Measurements from ENCODE around the gene ABCA5.

ABCA5 gene

DNA sequence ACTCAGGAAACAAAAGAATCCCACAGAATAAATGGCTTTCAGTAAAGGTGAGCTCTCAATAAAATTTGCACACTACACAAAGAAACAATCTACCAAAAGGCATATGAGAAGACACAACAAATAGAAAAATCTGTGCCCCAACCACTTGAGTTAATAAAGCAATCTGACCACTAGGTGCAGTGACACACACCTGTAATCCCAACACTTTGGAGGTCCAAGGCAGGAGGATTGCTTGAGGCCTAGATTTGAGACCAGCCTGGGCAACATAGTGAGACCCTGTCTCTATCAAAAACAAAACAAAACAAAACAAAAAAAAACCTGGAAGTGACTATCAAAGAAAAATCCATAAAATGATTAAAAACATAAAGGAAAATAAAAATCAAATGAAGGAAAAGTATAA lies 9.6 kb upstream of the ABCA5 start:
- no peak for TF ChIP-seq PAX5 (IDR thresholded peaks at IDR 0.05; ENCODE audit: insufficient read depth, low read length, severe bottlenecking)
- TF ChIP-seq POLR2AphosphoS5 (IDR thresholded peaks at IDR 0.05; ENCODE audit: low read depth, low read length): no peak
- DNase-seq (ENCODE audit: insufficient read length, low spot score) (no peak), FAIRE-seq (no peak)

DNA sequence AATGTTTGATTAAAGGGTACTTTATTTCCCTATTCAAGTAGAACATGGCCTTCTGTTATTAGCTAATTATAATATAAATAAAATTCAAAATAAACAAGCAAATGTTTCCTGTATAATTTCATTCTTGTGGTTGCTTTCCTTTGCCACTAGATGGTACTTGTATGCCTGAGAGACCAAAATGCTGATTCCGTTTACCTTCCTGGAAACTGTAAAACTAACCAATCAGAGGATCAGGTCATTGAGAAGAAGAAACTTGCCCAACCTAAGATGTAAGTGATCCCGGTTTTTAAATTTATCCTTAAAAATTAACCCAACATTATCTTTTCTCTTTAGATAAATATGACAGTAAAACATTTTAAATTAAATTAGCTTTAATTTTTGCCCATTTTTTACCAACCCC lies 8.1 kb upstream of the ABCA5 start:
- FAIRE-seq (peak; percentile 58), DNase-seq (ENCODE audit: insufficient read length, low spot score) (no peak)
- TF ChIP-seq POU2F2 (IDR thresholded peaks at IDR 0.05; ENCODE audit: low read depth, low read length) (no peak), TAF1 (IDR thresholded peaks at IDR 0.05; ENCODE audit: low read depth, low read length) (no peak), PAX5 (IDR thresholded peaks at IDR 0.05; ENCODE audit: insufficient read depth, low read length, severe bottlenecking) (no peak)

DNA sequence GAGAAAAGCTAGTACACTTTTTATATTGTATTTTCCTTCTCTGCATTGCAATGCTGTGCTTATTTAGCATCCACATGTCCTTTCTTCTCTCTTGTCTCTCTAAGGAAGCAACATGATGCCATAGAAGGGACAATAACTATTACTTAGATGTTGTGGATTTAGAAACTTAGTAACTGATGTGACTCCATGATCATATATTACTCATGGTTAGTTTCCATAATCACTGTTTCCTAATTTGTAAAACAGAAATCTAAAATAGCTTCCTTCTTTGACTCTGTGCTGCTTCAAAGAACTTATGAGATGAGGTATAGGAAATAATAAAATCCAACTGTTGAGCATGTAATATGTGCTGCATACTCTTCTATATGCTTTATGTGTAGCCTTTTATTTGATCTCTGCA lies 6.6 kb upstream of the ABCA5 start:
- DNase-seq (ENCODE audit: insufficient read length, low spot score) (no peak), FAIRE-seq (peak; percentile 59)
- no peak for TF ChIP-seq POLR2AphosphoS5 (IDR thresholded peaks at IDR 0.05; ENCODE audit: low read depth, low read length)
- no peak for TF ChIP-seq POLR2A (IDR thresholded peaks at IDR 0.05; ENCODE audit: low read depth, low read length)
- TF ChIP-seq SPI1 (IDR thresholded peaks at IDR 0.05; ENCODE audit: low read depth, low read length): no peak
- no peak for TF ChIP-seq TAF1 (IDR thresholded peaks at IDR 0.05; ENCODE audit: low read depth, low read length)
- no peak for TF ChIP-seq PAX5 (IDR thresholded peaks at IDR 0.05; ENCODE audit: insufficient read depth, low read length, severe bottlenecking)
- no peak for TF ChIP-seq POU2F2 (IDR thresholded peaks at IDR 0.05; ENCODE audit: low read depth, low read length)

DNA sequence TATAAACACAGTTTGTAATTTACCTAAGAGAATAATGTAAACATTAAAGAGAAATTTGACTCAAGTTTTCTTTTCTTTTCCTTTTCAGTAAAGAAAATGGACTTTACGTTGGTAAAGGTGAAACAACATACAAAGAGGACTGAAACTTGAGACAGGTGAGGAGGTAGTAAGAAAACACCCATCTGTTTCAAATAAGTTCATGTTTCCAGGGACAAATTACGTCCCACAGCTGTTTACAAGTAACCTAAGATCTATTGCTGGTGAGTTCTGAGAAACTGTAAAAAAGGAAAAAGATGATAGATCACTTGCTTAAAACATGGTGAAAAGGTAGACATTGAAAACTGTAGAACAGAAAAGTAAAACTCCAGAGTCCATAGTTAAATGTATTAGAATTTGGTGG lies 4.8 kb upstream of the ABCA5 start:
- no peak for TF ChIP-seq POLR2A (IDR thresholded peaks at IDR 0.05; ENCODE audit: low read depth, low read length)
- no peak for TF ChIP-seq SPI1 (IDR thresholded peaks at IDR 0.05; ENCODE audit: low read depth, low read length)
- TF ChIP-seq POLR2AphosphoS5 (IDR thresholded peaks at IDR 0.05; ENCODE audit: low read depth, low read length): no peak
- no peak for TF ChIP-seq PAX5 (IDR thresholded peaks at IDR 0.05; ENCODE audit: insufficient read depth, low read length, severe bottlenecking)
- no peak for TF ChIP-seq TAF1 (IDR thresholded peaks at IDR 0.05; ENCODE audit: low read depth, low read length)
- no peak for TF ChIP-seq POU2F2 (IDR thresholded peaks at IDR 0.05; ENCODE audit: low read depth, low read length)
- no peak for DNase-seq (ENCODE audit: insufficient read length, low spot score)

DNA sequence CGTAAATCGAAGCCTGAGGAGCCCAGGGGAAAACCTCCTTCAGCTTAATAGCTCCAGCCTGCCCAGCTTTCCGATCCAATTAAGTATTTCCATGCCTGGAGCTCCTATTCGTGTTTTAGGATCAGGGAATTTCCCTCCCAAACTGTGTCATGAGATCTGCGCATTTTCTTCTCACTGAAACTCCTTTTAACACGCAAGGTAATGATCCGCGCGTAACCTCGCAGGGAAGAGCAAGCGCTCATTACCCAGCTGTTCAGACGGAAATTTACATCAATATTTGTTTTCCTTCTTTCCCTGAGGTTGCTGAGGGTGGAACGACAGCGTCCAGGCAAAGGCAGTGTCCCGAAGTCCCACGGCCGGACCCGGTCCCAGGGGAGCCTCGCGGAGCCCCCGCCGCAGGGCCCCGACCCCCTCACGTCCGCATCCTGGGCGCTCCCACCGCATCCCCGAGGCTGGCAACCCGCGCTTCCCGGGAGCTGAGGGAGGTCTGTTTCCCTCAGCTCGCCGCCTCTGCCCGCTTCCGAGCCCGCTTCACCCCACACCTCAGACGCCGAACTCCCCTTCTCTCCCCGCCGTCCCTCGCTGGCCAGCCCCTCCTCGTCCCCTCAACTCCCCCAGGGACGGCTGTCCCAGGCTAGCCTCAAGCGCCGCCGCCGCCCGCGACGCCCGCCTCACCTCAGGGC lies 415 bp downstream of the ABCA5 start:
- TF ChIP-seq POU2F2 (IDR thresholded peaks at IDR 0.05; ENCODE audit: low read depth, low read length): no peak
- no peak for TF ChIP-seq PAX5 (IDR thresholded peaks at IDR 0.05; ENCODE audit: insufficient read depth, low read length, severe bottlenecking)
- no peak for TF ChIP-seq TAF1 (IDR thresholded peaks at IDR 0.05; ENCODE audit: low read depth, low read length)
- TF ChIP-seq SPI1 (IDR thresholded peaks at IDR 0.05; ENCODE audit: low read depth, low read length): no peak
- TF ChIP-seq POLR2A (IDR thresholded peaks at IDR 0.05; ENCODE audit: low read depth, low read length): no peak
- FAIRE-seq: peak; percentile 55
- no peak for DNase-seq (ENCODE audit: insufficient read length, low spot score)

More for the DNA sequence above, 4.8 kb upstream of the ABCA5 start:
- no peak for FAIRE-seq

DNA sequence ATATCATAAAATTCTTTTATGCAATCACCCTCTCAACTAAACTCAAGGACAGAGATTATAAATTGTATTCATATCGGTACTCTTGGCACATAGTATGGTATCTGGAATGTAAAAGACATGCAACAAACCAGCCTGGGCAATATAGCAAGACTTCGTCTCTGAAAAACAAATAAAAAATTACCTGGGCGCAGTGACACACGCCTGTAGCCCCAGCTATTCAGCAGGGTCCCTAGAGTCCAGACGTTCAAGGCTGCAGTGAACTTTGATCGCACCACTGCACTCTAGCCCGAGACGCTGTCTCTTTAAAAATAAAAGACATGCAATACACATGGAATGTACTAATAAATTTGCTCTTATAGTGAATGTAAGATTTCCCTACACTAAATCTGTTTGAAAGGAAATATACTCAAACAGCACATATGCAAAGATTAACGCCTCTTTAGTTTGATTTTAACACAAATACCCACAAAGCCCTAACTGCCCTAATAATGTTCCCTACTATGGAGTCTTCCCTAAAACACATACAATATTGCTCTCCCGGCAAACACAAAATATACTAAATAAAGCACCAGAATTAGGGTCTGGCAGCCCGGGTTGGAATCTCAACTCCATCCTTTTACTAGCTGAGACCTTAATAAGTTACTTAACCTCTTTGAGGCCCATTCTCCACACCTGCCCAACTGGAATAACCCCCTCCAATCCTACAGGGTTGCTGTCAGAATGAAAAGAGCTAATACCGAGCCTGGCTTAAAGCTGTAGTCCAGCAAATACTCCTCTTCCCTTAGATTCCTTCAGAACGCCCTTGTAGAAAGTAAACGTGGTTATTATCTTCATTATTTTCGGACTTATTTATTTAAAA lies 1.2 kb downstream of the ABCA5 start:
- no peak for TF ChIP-seq POLR2A (IDR thresholded peaks at IDR 0.05; ENCODE audit: low read depth, low read length)
- no peak for TF ChIP-seq POLR2AphosphoS5 (IDR thresholded peaks at IDR 0.05; ENCODE audit: low read depth, low read length)
- no peak for TF ChIP-seq PAX5 (IDR thresholded peaks at IDR 0.05; ENCODE audit: insufficient read depth, low read length, severe bottlenecking)
- TF ChIP-seq SPI1 (IDR thresholded peaks at IDR 0.05; ENCODE audit: low read depth, low read length): no peak
- no peak for TF ChIP-seq POU2F2 (IDR thresholded peaks at IDR 0.05; ENCODE audit: low read depth, low read length)
- TF ChIP-seq TAF1 (IDR thresholded peaks at IDR 0.05; ENCODE audit: low read depth, low read length): no peak
- FAIRE-seq (no peak), DNase-seq (ENCODE audit: insufficient read length, low spot score) (no peak)

DNA sequence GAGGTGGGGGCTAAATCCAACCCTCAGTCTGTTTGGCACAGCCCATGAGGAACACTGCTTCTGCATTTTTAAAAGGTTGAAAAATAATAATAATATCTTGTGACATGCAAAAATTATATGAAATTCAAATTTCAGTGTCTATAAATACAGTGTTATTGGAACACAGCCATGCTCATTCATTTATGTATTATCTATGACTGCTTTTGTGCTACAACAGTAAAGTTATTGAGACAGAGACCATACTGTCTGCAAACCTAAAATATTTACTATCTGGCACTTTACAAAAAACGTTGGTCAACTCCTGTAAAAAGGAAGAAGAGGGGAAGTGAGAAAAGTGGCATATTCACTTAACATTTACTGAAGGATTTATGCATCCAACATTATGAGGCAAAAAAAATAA lies 3.1 kb downstream of the ABCA5 start:
- DNase-seq (ENCODE audit: insufficient read length, low spot score) (no peak), FAIRE-seq (no peak)
- TF ChIP-seq POLR2AphosphoS5 (IDR thresholded peaks at IDR 0.05; ENCODE audit: low read depth, low read length): no peak
- peak; percentile 45; the same call in 1 of the 2 replicates for TF ChIP-seq SPI1 (IDR thresholded peaks at IDR 0.05; ENCODE audit: low read depth, low read length)
- TF ChIP-seq PAX5 (IDR thresholded peaks at IDR 0.05; ENCODE audit: insufficient read depth, low read length, severe bottlenecking): no peak

DNA sequence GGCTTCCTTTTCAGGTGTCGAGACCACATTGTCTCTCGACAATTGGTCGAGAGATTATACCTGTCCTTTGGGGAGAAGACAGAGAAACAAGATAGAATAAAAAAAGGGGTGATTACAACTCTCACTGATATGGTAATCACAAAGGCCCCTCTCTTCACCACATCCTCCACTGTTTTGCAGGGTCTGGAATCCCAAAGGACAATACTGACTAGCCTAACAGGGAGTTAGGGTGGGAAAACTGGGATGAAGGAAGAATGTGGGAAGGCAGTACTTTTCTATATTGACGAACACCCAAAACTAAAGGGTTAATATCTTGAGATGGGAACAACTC lies 6.1 kb downstream of the ABCA5 start:
- TF ChIP-seq PAX5 (IDR thresholded peaks at IDR 0.05; ENCODE audit: insufficient read depth, low read length, severe bottlenecking) (no peak), SPI1 (IDR thresholded peaks at IDR 0.05; ENCODE audit: low read depth, low read length) (no peak), POLR2A (IDR thresholded peaks at IDR 0.05; ENCODE audit: low read depth, low read length) (no peak), TAF1 (IDR thresholded peaks at IDR 0.05; ENCODE audit: low read depth, low read length) (no peak), POLR2AphosphoS5 (IDR thresholded peaks at IDR 0.05; ENCODE audit: low read depth, low read length) (no peak), POU2F2 (IDR thresholded peaks at IDR 0.05; ENCODE audit: low read depth, low read length) (no peak)
- no peak for FAIRE-seq
- no peak for DNase-seq (ENCODE audit: insufficient read length, low spot score)

DNA sequence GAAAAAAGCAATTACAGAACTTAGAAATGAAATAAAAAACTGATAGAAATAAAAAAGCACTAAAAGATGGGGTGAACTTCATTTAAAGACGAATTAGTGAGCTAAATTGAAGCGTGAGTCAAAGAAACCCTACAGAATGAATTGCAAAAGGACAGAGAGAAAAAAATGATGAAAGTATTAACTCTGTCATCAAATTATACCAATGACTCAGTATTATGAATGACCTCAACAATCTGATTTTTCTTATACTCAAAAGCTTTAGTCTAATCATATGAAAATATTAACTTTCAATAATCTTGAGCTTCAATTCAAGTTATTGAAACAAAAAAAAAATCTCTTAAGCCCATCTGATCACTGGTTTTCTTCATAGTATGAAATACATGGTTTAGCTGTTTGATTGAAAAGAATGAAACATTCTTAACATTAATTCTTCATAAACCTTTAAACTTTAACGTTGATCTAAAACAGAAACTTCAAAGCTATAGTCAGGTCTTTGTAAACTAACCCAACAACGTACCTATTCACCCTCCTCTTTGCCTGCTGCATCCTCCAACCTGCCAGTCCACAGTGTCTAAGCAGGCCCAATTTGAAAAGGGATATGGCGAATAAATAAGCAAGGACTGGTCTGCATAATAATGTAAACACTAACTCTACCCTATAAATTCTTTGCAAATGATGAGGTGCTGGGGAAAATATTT lies 6.6 kb downstream of the ABCA5 start:
- FAIRE-seq: no peak
- no peak for TF ChIP-seq TAF1 (IDR thresholded peaks at IDR 0.05; ENCODE audit: low read depth, low read length)
- TF ChIP-seq SPI1 (IDR thresholded peaks at IDR 0.05; ENCODE audit: low read depth, low read length): no peak
- no peak for TF ChIP-seq POU2F2 (IDR thresholded peaks at IDR 0.05; ENCODE audit: low read depth, low read length)
- no peak for TF ChIP-seq POLR2A (IDR thresholded peaks at IDR 0.05; ENCODE audit: low read depth, low read length)
- TF ChIP-seq POLR2AphosphoS5 (IDR thresholded peaks at IDR 0.05; ENCODE audit: low read depth, low read length): no peak
- TF ChIP-seq PAX5 (IDR thresholded peaks at IDR 0.05; ENCODE audit: insufficient read depth, low read length, severe bottlenecking): no peak

More for the DNA sequence above, 6.6 kb downstream of the ABCA5 start:
- DNase-seq (ENCODE audit: insufficient read length, low spot score): no peak

Measured in GM12891 (cell line).